D721Med (cell line): ENCODE measurements around the gene ITGA11.

Experiments used
- DNase-seq: peaks from one replicate; pipeline ENCODE4 v3.0.0; 2011; ENCODE audit warnings: low spot score; ENCODE audit not compliant: insufficient read length
- FAIRE-seq: peaks from 2 replicates; lab custom pipeline; 2011; peaks lifted over from hg19 to GRCh38; lab: Jason Lieb, UNC
- TF ChIP-seq, protein P1 (sequence below): IDR thresholded peaks from 2 replicates; pipeline ENCODE4 v1.5.1; 2012; ENCODE audit warnings: mild to moderate bottlenecking, control low read depth; ENCODE audit not compliant: insufficient read depth; ENCODE audit errors: missing control alignments

ITGA11 gene

DNA sequence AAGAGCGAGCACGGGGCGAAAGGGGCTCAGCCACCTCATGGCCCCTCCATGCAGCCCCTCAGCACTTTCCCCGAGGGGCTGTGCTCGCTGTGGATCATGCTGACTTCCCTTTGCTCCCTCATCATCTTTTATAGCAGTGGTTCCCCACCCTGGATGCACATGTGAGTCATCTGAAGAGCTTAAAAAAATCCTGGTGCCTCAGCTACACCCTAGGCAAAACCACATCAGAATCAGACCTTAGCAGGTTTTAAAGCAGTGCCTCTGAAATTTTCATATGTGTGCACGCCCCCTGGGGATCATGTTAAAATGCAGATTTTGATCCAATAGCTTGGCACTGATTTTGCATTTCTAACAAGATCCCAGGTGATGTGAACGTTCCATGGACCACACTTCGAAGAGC is 103.5 kb downstream of the ITGA11 start:
- FAIRE-seq (no peak), DNase-seq (no peak)
- TF ChIP-seq, protein P1, sequence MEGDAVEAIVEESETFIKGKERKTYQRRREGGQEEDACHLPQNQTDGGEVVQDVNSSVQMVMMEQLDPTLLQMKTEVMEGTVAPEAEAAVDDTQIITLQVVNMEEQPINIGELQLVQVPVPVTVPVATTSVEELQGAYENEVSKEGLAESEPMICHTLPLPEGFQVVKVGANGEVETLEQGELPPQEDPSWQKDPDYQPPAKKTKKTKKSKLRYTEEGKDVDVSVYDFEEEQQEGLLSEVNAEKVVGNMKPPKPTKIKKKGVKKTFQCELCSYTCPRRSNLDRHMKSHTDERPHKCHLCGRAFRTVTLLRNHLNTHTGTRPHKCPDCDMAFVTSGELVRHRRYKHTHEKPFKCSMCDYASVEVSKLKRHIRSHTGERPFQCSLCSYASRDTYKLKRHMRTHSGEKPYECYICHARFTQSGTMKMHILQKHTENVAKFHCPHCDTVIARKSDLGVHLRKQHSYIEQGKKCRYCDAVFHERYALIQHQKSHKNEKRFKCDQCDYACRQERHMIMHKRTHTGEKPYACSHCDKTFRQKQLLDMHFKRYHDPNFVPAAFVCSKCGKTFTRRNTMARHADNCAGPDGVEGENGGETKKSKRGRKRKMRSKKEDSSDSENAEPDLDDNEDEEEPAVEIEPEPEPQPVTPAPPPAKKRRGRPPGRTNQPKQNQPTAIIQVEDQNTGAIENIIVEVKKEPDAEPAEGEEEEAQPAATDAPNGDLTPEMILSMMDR, result no peak

- DNase-seq (no peak), FAIRE-seq (no peak)
- TF ChIP-seq, protein P1, result no peak
Observed at GRCh38 chr15:68326711-68327354, 105.1 kb downstream of the ITGA11 start.

DNA sequence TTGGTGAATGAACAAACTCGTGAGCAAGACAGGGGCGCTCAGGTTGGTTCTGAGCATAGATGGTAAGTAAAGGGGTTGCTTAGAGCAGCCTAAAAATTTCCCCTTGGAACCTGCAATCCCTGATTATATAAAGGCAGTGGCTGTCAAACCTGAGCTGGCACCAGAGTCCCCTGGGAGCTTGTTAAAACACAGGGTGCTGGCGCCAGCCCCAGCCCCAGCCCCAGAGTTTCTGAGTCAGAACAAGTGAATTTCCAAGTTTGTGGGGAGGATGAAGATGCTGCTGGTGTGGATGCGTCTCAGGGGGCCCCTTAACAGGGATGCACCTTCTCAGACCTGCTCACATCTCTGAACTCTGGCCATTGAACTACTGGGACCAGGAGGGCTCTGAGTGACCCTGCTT is 106.2 kb downstream of the ITGA11 start:
- TF ChIP-seq, protein P1, result no peak
- DNase-seq, result no peak
- FAIRE-seq, result no peak

GRCh38 chr15:68322796-68323195 is 109.2 kb downstream of the ITGA11 start:
- TF ChIP-seq, protein P1, result no peak
- no peak for FAIRE-seq
- DNase-seq, result no peak

GRCh38 chr15:68321229-68321628 is 110.7 kb downstream of the ITGA11 start:
- DNase-seq (no peak), FAIRE-seq (no peak)
- TF ChIP-seq, protein P1, result no peak

DNA sequence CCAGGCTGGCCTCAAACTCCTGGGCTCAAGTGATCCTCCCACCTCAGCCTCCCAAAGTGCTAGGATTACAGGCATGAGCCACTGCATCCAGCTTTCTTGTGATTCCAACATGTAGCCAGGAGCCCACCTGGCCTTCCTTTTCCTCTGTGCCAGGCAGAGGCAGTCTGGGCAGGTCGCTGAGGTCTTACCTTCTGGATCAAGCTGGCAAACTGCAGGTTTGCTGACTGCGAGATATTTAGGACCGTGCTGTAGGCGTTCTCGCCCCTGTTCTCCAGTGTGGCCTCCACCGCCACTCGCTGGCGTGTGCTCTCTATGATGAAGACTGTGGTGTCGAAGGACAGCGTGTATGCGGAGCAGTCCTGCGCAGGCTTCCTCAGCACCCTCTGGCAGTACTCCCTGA is 112.0 kb downstream of the ITGA11 start:
- FAIRE-seq (no peak), DNase-seq (no peak)
- TF ChIP-seq, protein P1, result no peak
